NCI-H510A treated with DMSO at 0.1 percent for 48 hours (cell line): ENCODE data around the gene SUSD4.
"Not testable (repeated sequence)": the region's sequence is repeated elsewhere in the genome, so short reads cannot be mapped to it uniquely, and the experiment has no call there.

Experiments used
- DNase-seq: peaks from one replicate; lab custom pipeline; 2025; lab: John Stamatoyannopoulos, UW

The SUSD4 gene

DNA sequence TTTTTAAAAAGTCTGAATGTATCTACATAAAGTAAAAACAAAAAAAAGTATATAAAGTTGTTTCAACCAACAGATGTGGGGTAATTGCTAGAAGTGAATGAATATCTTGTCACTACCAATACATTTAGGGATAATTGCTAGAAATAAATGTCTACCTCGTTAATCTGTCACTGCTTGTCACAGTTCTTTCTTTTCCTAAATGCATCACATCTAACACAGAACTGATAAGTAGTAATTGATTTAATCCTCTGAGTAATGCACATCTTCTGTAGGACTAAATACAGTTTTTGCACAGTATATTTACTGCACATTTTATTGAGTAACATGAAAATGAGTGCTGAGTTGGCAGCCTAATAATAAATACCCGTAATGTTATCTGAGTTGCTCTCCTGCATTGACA lies 72.2 kb downstream of the SUSD4 start:
- no peak for DNase-seq

DNA sequence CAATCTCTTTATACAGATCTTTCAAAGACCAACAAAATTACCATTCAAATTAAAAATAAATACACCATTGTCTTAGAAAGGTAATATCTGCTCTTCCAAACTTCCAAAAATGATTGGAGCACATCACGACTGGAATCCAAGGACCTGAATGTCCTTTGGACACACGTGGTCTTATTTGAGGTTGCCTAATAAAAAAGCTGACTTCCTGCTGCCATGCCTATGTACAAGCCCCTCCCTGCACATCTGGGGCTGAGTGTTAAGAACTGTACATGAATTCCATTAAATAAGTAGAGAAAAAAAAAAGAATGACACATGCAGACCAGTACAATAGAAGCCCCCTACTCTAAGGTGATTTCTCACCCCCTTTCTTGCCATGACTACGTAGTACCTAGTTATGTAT lies 73.6 kb downstream of the SUSD4 start:
- DNase-seq, result no peak

DNA sequence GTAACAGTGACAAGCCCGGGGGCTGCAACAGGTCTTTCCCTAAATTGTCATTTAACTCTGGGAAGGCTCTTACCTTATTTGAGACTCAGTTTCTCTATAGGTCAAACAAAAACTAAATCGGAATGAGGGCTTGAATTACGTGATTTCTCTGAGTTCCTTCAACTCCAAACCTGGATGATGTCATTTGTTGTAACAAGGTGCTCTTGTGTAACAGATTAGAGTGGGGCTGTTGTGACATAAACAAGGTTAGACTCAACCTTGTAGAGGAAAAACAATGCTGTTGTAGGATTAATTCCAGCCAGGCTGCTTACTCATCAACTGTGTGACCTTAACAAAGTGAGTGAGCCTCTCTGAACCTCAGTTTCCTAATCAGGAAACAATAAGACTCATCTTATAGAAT lies 74.4 kb downstream of the SUSD4 start:
- no peak for DNase-seq

DNA sequence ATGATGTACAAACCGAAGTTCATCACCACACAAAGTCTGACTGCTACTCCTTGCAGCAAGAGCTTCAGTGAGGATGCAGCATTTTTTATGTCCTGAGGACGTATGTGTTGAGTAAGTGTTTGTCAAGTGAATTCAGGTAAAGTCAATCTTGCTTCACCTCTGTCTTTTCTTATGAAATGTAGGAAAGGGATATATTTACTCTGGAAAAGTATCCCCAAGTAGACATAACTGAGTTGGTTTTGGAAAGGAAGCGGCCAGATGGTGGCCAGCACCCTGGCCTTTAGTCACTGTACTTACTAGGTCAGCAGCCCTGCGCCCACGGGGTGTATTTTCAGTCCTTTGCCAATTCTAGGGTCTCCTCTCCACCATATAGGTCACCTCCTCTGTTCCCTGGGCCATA lies 75.2 kb downstream of the SUSD4 start:
- DNase-seq, result no peak

DNA sequence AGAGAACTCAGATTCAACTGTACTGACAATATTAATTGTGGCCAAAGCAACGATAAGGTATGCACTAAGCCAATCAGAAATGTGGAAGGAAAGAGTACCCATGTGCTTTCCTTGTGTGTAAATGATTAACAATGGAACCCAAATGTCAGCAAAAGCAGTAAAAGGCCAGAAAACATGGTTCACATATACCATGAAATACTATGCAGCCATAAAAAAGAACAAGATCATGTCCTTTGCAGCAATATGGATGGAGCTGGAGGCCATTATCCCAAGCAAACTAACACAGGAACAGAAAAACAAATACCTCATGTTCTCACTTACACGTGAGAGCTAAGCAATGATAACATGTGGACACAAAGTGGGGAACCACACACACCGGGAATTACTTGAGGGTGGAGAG lies 78.5 kb downstream of the SUSD4 start:
- no peak for DNase-seq

DNA sequence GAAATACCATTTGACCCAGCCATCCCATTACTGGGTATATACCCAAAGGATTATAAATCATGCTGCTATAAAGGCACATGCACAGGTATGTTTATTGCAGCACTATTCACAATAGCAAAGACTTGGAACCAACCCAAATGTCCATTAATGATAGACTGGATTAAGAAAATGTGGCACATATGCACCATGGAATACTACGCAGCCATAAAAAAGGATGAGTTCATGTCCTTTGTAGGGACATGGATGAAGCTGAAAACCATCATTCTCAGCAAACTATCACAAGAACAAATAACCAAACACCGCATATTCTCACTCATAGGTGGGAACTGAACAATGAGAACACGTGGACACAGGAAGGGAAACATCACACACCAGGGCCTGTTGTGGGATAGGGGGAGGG lies 80.3 kb downstream of the SUSD4 start:
- not testable (repeated sequence) for DNase-seq

DNA sequence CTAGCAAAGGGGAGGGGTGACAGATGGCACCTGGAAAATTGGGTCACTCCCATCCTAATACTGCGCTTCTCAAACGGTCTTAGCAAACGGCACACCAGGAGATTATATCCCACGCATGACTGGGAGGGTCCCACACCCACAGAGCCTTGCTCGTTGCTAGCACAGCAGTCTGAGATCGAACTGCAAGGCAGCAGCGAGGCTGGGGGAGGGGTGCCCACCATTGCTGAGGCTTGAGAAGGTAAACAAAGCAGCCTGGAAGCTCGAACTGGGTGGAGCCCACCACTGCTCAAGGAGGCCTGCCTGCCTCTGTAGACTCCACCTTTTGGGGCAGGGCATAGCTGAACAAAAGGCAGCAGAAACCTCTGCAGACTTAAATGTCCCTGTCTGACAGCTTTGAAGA lies 85.7 kb downstream of the SUSD4 start:
- not testable (repeated sequence) for DNase-seq

DNA sequence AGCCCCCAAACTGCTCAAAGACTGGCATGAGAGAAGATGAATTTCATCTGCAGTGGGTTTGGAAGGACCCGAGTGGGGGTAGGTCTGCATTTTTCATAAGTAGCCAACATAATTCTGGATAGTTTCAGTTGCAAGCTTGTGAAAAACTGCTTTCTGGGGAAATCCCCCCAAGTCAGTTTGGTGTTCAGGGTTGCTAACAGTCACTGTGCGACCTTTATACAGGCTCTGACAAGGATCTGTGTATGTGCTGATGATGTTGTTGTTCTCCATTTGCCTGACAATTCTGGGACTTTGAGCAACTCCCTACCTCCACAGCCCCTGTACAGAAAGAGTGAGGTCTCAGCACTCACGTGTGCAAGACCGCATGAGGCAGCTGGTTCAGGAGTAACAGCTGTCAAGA lies 87.9 kb downstream of the SUSD4 start:
- DNase-seq, result no peak

DNA sequence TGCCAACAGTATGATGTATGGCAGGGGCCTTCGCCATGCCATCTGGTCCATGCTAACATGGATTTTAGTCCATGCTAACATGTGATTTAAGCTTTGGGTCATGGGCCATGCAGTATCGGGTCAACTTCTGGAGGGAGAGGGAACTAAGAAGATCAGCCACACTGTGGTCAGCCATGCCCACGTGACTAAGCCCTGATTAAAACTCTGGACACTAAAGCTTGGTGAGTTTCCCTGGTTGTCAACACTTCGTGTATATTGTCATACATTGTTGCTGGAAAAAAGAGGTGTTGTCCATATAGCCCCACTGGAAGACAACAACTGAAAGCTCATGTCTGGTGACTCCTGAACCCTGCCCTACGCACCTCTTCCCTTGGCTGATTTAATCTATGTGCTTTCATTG lies 90.5 kb downstream of the SUSD4 start:
- no peak for DNase-seq

DNA sequence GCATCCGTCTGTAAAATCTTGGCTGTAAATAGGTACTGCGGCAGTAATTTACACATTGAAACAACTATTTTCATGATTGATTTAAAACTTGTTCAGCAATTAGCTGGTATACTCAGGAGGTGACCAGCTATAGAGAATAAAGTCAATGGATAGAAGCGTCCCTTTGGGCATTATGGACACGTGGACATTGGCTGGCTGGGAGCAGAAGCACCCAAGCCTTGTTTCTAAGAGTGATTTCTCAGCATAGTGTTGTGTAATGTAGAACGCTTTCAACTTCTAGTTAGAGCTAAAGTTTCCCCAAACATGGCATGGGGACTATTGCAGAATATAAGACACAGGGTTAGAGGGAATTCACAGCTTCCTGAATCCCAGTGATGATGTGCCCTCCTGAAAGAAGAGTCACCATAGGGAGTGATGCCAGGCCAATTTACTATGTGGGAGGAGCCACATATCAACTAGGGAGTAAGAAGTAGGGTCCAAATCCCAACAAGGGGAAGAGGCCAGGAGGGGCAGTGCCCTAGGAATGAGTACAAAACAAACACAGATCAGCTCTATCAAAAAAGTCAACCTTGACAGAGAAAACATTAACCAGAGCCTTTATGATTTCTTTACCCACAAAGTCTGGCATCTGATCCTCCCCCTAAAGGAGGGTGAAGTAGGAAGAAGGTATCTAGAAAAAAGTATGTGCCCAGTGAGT lies 92.7 kb downstream of the SUSD4 start:
- DNase-seq, result no peak

DNA sequence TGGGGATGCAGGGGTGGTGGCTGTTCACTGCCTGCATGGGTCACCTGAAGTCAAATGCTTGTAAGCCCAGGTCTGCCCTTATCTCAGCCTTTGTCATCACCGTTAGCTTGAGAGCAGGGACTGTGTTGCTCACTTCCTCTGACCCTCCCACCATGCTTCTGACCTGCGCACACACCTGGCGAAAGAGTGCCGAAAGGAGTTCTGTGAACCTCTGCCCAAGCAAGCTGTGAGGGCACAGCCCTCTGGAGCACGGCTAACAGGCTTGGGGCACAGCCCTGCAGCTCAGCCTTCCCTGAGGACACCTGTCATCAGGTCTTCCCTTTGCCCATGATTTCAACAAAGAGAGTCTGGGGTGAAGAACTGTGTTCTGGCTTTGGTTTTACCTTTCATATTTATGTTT lies 93.8 kb downstream of the SUSD4 start:
- DNase-seq, result no peak

DNA sequence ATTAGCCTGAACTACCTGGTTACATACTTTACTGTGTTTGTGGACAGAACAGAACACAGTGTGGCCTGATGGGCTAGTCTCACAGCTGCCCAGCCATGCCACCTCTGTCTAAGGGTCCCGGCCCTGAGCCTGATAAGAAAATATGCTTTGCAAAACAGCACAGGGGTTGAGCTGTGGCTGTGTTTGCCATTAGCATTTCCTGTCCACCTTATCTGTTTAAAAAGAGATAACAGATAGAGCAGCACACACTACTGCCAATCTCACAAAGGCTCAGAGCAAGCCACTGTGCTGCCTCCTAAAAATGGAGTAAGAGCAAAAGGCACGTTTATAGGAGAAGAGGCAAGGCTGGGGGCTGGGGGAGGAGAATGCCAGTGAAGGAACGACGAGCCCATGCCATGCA lies 95.0 kb downstream of the SUSD4 start:
- no peak for DNase-seq

DNA sequence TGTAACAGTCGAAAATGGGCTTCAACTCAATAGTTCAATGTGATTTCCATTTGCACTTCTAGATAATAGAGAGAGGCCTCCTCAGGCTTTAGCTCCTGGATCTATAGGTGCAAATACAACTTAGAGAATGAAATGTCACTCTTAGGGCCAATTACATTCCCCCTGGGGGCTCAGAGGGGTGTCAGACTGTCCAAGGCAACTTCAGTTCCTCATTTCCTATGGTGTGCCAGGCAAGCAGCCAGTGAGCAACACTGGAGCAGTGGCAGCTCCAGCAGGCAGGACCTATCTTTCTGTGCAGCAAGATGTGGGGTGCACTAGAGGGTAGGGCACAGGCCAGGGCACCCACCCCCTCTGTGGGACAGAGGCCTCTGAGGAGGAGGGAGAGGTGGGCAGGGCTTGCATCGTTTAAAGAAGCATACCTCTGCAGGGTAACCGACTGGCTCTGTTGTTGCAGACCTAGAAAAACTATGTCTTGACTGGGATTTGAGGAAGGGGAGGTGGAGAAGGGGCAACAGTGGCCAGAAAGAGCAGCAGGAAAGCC lies 97.3 kb downstream of the SUSD4 start:
- no peak for DNase-seq

DNA sequence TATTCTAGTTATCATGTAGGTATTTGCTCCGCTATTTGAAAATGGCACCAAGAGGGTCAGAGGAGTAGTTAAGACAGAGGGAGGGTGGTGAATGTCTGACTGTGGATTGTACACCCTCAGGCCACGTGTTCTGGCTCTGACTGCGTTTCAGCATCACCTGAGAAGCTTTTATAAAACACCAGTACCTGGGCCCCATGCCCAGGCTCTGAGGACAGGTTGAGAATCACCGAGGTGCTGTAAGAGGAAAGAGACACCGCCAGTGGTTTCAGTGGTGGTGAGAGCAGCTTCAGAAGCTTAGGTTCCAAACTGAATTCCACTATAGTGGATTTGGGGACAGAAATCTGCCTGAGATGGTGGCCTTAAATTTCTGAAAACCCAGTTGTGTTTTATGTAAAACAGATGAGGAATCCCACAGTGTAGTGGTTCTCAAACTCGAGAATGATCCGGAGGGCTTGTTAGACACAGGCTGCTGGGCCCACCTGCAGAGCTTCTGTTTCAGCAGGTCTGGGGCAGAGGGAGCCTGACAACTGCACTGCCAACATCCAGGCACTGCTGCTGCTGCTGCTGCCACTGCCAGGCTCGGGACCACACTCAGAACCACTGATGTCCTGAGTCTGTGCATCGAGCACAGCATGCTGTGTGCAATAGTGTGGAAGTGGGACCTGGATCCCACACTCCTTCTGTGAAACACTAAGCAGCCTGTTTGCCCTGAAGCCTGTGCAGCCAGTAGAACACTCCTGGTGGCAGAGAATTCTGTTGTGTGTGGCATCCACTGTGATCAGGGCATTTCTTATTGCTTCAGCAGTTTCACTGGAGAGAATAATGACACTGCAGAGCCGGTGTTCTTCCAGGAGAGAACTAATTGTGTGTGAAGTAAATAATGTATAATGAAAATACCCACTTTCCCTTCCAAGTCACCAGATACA lies 98.7 kb downstream of the SUSD4 start:
- DNase-seq, result no peak

DNA sequence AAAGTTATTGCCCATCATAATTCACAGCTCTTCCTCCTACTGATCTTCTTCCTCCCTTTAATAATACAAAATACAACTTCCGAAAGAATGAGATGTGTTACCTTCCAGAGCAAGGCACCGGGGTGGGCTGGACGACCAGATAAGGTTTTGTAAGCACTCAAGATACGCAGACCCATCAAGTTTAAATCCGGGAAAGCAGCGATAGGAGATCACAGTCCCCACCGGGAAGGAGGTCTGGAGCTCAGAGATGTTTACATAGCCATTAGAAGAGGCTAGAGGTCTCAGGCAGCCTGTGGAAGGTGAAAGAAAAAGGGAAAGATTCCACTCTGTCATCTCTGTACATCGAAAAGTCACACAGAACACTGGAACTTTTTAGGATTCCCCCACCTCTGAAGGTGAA lies 99.4 kb downstream of the SUSD4 start:
- no peak for DNase-seq

DNA sequence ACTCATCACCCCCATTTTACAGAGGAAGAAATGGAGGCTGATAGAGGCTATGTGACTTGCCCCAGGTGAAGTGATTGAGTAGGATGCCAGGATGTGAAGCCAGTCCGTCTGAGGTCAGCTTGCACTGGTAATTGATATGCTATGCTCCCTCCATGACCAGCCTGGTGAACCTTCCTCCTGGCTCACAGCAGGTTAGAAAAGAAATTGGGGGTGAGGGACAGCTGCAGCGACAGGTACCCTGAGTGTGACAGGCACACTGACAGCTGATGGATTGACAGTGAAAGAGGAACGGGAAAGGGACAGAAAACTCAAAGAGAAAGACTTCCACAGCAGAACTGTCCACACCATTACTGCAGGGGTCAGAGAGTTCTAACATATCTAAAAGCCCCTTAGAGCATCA lies 102.1 kb downstream of the SUSD4 start:
- no peak for DNase-seq

DNA sequence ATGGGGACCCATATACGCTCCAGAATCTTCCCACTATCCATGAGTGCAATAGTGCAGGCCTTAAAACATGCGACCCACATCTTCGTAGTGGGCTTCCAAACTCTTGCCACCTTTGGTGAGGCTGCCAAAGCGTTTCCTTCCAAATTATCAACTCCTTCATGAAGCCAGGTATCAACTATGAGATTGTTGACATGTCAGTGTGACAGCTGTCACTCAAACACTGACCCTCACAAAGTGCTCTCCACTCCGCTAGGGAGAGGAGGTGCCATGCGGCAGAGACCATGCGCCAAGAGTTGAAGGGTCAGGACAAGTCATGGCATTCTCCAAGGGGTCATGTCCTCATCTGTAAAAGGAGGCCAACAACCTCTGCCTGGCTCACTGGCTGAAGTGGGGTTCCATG lies 103.3 kb downstream of the SUSD4 start:
- DNase-seq, result no peak

DNA sequence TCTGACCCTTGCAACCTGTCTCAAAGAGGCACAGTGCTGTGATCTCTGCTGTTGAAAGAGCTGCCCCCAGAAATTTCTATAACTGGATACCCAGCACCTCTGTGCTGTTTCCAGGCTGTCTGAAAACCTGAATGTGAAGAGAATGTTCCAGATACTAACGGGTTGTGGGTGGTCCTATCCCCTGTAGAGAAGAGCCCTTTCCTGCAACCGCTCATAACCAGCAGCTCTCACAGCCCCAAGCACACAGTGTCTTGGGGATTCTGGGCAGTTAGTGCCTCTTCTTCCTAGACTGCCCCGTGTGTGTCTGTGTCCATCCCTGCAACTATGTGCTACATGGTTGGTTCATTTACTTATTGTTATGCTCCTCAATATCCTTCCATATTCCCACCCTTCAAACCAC lies 104.5 kb downstream of the SUSD4 start:
- no peak for DNase-seq

DNA sequence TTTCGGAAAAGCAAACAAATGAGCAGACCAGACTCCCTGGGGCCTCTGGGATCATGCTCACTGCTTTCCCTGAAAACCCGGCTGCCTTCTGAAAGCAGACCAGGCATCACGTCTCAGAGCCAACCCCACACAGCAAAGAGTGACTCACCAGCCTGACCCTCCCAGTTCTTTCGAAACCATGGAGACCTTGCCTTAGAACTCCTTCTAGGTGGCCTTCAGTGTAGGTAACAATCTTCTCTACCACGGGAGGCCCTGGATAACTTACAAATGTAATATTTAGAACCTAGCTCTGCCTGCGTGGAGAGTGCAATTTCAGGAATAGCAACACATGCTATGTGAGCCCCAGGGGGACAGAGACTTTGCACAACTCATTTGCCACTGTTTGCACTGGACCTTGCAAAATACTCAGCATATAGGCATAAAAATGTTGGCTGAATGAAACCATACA lies 105.2 kb downstream of the SUSD4 start:
- no peak for DNase-seq

DNA sequence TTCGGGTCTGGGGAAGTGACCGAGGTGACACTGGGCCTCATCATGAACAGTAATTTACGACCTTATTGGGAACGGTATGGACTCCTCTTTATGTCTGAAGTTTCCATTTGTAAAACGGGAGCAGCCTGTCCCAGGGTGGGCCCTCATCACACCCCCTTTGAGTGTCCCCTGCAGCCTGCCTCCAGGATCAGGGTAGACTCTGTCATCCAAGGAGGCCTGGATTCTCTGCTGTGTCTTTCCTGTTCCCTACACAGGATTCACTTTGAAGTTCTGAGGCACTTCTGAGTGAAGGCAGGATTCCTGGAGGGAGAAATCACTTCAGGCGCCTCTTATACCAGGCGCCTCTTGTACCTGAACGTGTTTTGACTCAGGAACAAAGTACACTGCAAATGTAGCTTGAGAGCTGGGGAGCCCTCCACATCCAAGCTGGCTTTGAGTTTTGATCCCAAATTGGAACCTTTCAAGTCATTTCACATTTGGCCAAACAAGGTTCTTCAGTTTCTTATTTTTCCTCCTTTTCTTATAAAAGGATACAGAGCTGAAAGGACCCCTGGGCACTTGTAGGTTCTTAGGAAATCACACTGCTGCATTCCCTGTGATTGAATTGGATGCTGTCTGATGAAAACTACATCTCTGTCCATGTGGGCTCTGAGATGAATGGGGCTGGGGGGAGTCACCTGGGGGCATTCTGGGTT lies 106.0 kb downstream of the SUSD4 start:
- no peak for DNase-seq

DNA sequence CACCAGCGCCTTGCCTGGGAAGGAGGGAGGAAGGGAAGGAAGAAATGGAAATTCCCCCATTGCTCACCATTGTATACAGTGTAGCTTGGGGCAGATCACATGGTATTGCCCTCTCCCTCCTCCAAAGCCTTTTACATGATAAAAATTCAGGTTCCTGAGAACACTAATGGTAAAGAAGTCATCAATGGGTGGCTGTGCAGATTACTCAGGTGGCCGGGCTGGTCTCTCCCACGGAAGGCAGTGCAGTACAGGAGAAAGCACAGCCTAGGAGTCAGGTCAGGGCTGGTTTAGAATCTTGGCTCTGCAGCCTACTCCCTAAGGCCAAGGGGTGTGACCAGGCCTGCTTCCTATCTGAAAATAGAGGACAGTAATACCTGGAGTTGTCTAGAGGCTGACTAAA lies 107.9 kb downstream of the SUSD4 start:
- no peak for DNase-seq

DNA sequence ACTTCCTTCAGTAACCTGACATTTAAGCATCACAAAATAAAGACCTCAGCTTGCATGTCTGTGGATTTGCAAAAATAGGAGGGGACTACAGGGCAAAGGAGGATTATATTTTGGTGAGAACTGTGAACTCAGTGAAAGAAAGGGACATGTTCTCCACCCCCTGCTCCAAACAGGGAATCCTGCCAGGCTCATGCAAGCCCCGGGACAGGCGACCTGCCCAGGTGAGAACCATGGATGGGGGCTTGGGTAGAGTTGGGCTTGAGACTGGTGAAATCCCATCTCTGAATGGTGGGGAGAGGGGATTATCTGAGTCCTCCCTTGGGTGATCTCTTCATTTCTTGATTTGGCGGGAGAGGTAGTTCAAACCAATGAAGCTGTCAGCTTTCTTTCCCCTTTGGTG lies 110.1 kb downstream of the SUSD4 start:
- no peak for DNase-seq

DNA sequence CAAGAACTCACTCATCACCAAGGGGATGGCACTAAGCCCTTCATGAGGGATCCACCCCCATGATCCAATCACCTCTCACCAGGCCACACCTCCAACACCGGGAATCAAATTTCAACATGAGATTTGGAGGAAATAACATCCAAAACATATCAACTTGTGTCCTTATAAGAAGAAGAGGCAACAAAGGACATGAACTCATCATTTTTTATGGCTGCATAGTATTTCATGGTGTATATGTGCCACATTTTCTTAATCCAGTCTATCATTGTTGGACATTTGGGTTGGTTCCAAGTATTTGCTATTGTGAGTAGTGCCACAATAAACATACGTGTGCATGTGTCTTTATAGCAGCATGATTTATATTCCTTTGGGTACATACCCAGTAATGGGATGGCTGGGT lies 112.6 kb downstream of the SUSD4 start:
- DNase-seq, result not testable (repeated sequence)
